DOHH2 (cell line): ENCODE measurements around the gene SLC16A8.

ENCODE experiments used
- CTCF ChIP-seq: fragments of 200-600 bp; sonication (generic); IDR thresholded peaks from one replicate; pipeline ENCODE4 v1.5.1; 2014; ENCODE audit warnings: antibody characterized with exemption, mild to moderate bottlenecking, low read depth, low read length; ENCODE audit not compliant: poor library complexity, severe bottlenecking
- EZH2phosphoT487 ChIP-seq: fragments of 200-600 bp; sonication (generic); IDR thresholded peaks from 2 replicates; pipeline ENCODE4 v1.6.1; 2017; ENCODE audit warnings: borderline replicate concordance, mild to moderate bottlenecking, antibody characterized with exemption, low read length, moderate library complexity, mixed read lengths

GRCh38 chr22:38042488-38042790 is 41.5 kb downstream of the SLC16A8 start:
- TF ChIP-seq CTCF (no peak), EZH2phosphoT487 (no peak)
